Neural crest cell (in vitro differentiated cells): ENCODE data around the gene ALDH9A1. TPM values are rescaled to one million over a fixed set of nuclear protein-coding genes. Genes with fewer than 3 reads are reported as not detected.
"Not testable (repeated sequence)": the region's sequence is repeated elsewhere in the genome, so short reads cannot be mapped to it uniquely, and the experiment has no call there.

ENCODE experiments used
- DNase-seq: peaks from one replicate; pipeline ENCODE4 v3.0.0; 2021; ENCODE audit warnings: low read depth, mixed read lengths, low spot score
- H3K27ac Mint-ChIP-seq: one replicate; pipeline ENCODE4 v1.8.0; 2021; ENCODE audit warnings: mild to moderate bottlenecking, mixed read lengths; ENCODE audit not compliant: unreplicated experiment
- H3K27me3 Mint-ChIP-seq: 2 replicates; pipeline ENCODE4 v1.8.0; 2021; ENCODE audit warnings: low read depth, mild to moderate bottlenecking, mixed read lengths
- H3K36me3 Mint-ChIP-seq: 2 replicates; pipeline ENCODE4 v1.8.0; 2021; ENCODE audit warnings: low read depth, mild to moderate bottlenecking, mixed read lengths
- H3K4me1 Mint-ChIP-seq: 2 replicates; pipeline ENCODE4 v1.8.0; 2021; ENCODE audit warnings: mixed read lengths
- H3K4me3 Mint-ChIP-seq: one replicate; pipeline ENCODE4 v1.8.0; 2021; ENCODE audit warnings: mild to moderate bottlenecking, mixed read lengths
- H3K9me3 Mint-ChIP-seq: 2 replicates; pipeline ENCODE4 v1.8.0; 2021; ENCODE audit warnings: mixed read lengths
- CTCF ChIP-seq: fragments of 200-600 bp; sonication (generic); conservative IDR thresholded peaks from 2 replicates; pipeline ENCODE4 v1.5.0; 2021; ENCODE audit warnings: antibody characterized with exemption, mild to moderate bottlenecking
- total RNA-seq: library from RNA; stranded (reverse); gene quantifications from 2 replicates; pipeline ENCODE4 v1.2.1, GENCODE V29; 2021

ALDH9A1 gene
- total RNA-seq, 1 donor from 2014 or later, result 43.3 TPM

DNA sequence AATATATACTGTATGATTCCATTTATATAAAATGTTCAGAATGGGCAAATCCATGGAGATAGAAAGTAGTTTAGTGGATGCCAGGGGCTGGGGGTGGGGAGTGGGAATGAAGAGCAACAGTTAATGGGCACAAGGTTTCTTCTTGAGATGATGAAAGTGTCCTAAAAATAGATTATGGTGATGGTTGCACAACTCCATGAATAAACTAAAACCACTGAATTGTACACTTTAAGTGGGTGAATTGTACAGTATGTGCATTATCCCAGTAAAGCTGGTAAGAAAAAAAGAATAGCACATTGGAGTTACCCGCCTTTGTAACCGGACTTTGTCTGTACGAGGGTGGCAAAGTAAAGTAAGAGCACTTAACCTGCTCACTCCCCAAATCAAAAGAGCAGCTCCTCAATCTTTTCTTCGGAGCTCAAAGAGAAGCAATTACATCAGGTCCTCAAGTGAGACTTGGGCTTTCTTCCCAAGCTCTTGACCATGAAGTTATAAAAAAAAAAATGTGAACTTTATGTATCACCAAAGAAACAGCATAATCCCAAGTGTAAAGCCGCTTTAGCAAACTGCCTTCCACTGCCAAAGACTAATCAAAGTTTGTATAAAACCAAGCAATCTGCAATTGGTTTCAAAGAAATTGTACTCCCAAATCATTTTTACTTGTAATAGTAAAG lies 32.1 kb downstream of the ALDH9A1 start:
- no peaks in the 10 kb centered on the region for H3K27me3 Mint-ChIP-seq
- DNase-seq, result no peak
- no peak for TF ChIP-seq CTCF
- H3K27ac Mint-ChIP-seq, result no peak overlapping the region
- peaks cover 33% of the 10 kb centered on the region for H3K36me3 Mint-ChIP-seq
- H3K4me1 Mint-ChIP-seq, result no peaks in the 10 kb centered on the region
- H3K9me3 Mint-ChIP-seq, result no peaks in the 10 kb centered on the region
- no peak overlapping the region for H3K4me3 Mint-ChIP-seq

GRCh38 chr1:165662186-165662585 lies 36.2 kb downstream of the ALDH9A1 start:
- Mint-ChIP-seq H3K27me3 (no peaks in the 10 kb centered on the region), H3K9me3 (no peaks in the 10 kb centered on the region), H3K36me3 (peaks cover 18% of the 10 kb centered on the region), H3K27ac (no peak overlapping the region), H3K4me3 (no peak overlapping the region), H3K4me1 (no peaks in the 10 kb centered on the region)
- no peak for TF ChIP-seq CTCF
- DNase-seq, result no peak

DNA sequence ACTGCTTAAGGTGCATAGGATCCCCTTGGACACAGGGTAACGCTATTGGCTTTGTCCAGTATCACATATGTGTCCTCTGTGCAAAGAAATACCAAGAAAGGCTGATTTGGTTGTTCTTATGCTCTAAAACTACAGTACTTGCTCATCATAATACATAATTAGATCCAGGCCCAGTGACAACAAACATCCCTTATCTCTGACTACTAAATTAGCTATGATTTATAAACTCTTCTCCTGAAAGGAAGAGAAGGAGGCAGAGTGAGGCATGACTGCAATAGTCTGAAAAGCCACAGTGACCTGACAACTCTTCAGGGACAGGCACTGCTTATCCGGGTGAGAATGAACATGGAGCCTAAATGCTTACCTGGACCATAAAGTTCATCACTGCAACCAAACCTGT lies 36.7 kb downstream of the ALDH9A1 start:
- no peak overlapping the region for H3K4me3 Mint-ChIP-seq
- H3K4me1 Mint-ChIP-seq, result no peaks in the 10 kb centered on the region
- no peak overlapping the region for H3K27ac Mint-ChIP-seq
- no peak for DNase-seq
- H3K27me3 Mint-ChIP-seq, result no peaks in the 10 kb centered on the region
- H3K36me3 Mint-ChIP-seq, result peaks cover 15% of the 10 kb centered on the region
- H3K9me3 Mint-ChIP-seq, result no peaks in the 10 kb centered on the region
- no peak for TF ChIP-seq CTCF

DNA sequence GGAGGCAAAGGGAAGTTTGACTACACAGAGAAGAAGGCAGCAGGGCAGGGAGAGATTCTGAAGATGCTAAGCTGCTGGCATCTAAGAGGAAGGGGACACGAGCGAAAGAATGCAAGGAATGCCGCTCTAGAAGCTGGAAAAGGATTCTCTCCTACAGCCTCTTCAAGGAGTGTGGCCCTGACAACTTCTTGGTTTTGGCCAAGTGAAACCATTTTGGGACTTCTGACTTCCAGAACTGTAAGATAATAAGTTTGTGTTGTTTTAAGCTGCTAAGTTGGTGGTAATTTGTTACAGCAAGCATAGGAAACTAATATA lies 38.8 kb downstream of the ALDH9A1 start:
- Mint-ChIP-seq H3K4me3 (no peak overlapping the region), H3K36me3 (peaks cover 9% of the 10 kb centered on the region), H3K27me3 (no peaks in the 10 kb centered on the region), H3K4me1 (no peaks in the 10 kb centered on the region), H3K9me3 (no peaks in the 10 kb centered on the region), H3K27ac (no peak overlapping the region)
- no peak for TF ChIP-seq CTCF
- DNase-seq, result no peak

- not testable (repeated sequence) for H3K9me3 Mint-ChIP-seq, H3K4me1 Mint-ChIP-seq, H3K27ac Mint-ChIP-seq, DNase-seq, H3K4me3 Mint-ChIP-seq, H3K27me3 Mint-ChIP-seq
- H3K36me3 Mint-ChIP-seq, result peaks cover 10% of the 10 kb centered on the region
Observed at GRCh38 chr1:165658766-165659580, 39.4 kb downstream of the ALDH9A1 start.

GRCh38 chr1:165650981-165651625 lies 47.3 kb downstream of the ALDH9A1 start:
- H3K4me3 Mint-ChIP-seq, result no peak overlapping the region
- H3K9me3 Mint-ChIP-seq, result no peaks in the 10 kb centered on the region
- H3K27ac Mint-ChIP-seq, result peak overlapping the region; percentile 12
- peaks cover 6% of the 10 kb centered on the region for H3K36me3 Mint-ChIP-seq
- no peak for TF ChIP-seq CTCF
- no peaks in the 10 kb centered on the region for H3K4me1 Mint-ChIP-seq
- H3K27me3 Mint-ChIP-seq, result no peaks in the 10 kb centered on the region
- no peak for DNase-seq
